HG03460 (cell line): ENCODE data around the gene LGI2.
"Not testable (repeated sequence)": the region's sequence is repeated elsewhere in the genome, so short reads cannot be mapped to it uniquely, and the experiment has no call there.

Experiments
- ATAC-seq: cut with Tn5 transposase; IDR thresholded peaks from one replicate; pipeline ENCODE4 v1.9.1; 2021; ENCODE audit not compliant: unreplicated experiment

The LGI2 gene

GRCh38 chr4:25051534-25051933 lies 20.8 kb upstream of the LGI2 start:
- ATAC-seq, result no peak

- no peak for ATAC-seq
Observed at GRCh38 chr4:25050370-25051078, 19.8 kb upstream of the LGI2 start.

GRCh38 chr4:25043548-25043947 lies 12.8 kb upstream of the LGI2 start:
- no peak for ATAC-seq

- no peak for ATAC-seq
Observed at GRCh38 chr4:25033526-25033925, 2.8 kb upstream of the LGI2 start.

- ATAC-seq, result no peak
Observed at GRCh38 chr4:25032126-25032525, 1.4 kb upstream of the LGI2 start.

- no peak for ATAC-seq
Observed at GRCh38 chr4:25031077-25031621, 403 bp upstream of the LGI2 start.

GRCh38 chr4:25029479-25030276 lies 1.1 kb downstream of the LGI2 start:
- no peak for ATAC-seq

- no peak for ATAC-seq
Observed at GRCh38 chr4:25028851-25029250, 1.9 kb downstream of the LGI2 start.

GRCh38 chr4:25022766-25023165 lies 8.0 kb downstream of the LGI2 start:
- ATAC-seq, result no peak

- no peak for ATAC-seq
Observed at GRCh38 chr4:25021216-25021615, 9.5 kb downstream of the LGI2 start.

- ATAC-seq, result no peak
Observed at GRCh38 chr4:25020236-25020635, 10.5 kb downstream of the LGI2 start.

GRCh38 chr4:25019501-25019900 lies 11.2 kb downstream of the LGI2 start:
- no peak for ATAC-seq

GRCh38 chr4:25015012-25015411 lies 15.7 kb downstream of the LGI2 start:
- ATAC-seq, result no peak

- ATAC-seq, result not testable (repeated sequence)
Observed at GRCh38 chr4:25014662-25014983, 16.1 kb downstream of the LGI2 start.

GRCh38 chr4:25013756-25014661 lies 16.7 kb downstream of the LGI2 start:
- ATAC-seq, result no peak

GRCh38 chr4:25012655-25013054 lies 18.1 kb downstream of the LGI2 start:
- ATAC-seq, result no peak

- no peak for ATAC-seq
Observed at GRCh38 chr4:25011135-25011866, 19.4 kb downstream of the LGI2 start.

- no peak for ATAC-seq
Observed at GRCh38 chr4:25007598-25007997, 23.1 kb downstream of the LGI2 start.

GRCh38 chr4:25002681-25003080 lies 28.1 kb downstream of the LGI2 start:
- ATAC-seq, result no peak

- no peak for ATAC-seq
Observed at GRCh38 chr4:25001509-25001908, 29.2 kb downstream of the LGI2 start.

- ATAC-seq, result no peak
Observed at GRCh38 chr4:25000639-25001038, 30.1 kb downstream of the LGI2 start.
